ENCODE data around the gene THSD4.

GRCh38 chr15:71473751-71474150 is 358.5 kb downstream of the THSD4 start:
- no peak for TF ChIP-seq CTCF (IDR thresholded peaks at IDR 0.05)
- no peak for TF ChIP-seq POLR2A (IDR thresholded peaks at IDR 0.05)

All from thyroid gland (tissue), 4 donors.